ENCODE measurements around the gene DACT1.
"Not testable (repeated sequence)": the region's sequence is repeated elsewhere in the genome, so short reads cannot be mapped to it uniquely, and the experiment has no call there.

Gene DACT1, protein sequence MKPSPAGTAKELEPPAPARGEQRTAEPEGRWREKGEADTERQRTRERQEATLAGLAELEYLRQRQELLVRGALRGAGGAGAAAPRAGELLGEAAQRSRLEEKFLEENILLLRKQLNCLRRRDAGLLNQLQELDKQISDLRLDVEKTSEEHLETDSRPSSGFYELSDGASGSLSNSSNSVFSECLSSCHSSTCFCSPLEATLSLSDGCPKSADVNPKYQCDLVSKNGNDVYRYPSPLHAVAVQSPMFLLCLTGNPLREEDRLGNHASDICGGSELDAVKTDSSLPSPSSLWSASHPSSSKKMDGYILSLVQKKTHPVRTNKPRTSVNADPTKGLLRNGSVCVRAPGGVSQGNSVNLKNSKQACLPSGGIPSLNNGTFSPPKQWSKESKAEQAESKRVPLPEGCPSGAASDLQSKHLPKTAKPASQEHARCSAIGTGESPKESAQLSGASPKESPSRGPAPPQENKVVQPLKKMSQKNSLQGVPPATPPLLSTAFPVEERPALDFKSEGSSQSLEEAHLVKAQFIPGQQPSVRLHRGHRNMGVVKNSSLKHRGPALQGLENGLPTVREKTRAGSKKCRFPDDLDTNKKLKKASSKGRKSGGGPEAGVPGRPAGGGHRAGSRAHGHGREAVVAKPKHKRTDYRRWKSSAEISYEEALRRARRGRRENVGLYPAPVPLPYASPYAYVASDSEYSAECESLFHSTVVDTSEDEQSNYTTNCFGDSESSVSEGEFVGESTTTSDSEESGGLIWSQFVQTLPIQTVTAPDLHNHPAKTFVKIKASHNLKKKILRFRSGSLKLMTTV

DNA sequence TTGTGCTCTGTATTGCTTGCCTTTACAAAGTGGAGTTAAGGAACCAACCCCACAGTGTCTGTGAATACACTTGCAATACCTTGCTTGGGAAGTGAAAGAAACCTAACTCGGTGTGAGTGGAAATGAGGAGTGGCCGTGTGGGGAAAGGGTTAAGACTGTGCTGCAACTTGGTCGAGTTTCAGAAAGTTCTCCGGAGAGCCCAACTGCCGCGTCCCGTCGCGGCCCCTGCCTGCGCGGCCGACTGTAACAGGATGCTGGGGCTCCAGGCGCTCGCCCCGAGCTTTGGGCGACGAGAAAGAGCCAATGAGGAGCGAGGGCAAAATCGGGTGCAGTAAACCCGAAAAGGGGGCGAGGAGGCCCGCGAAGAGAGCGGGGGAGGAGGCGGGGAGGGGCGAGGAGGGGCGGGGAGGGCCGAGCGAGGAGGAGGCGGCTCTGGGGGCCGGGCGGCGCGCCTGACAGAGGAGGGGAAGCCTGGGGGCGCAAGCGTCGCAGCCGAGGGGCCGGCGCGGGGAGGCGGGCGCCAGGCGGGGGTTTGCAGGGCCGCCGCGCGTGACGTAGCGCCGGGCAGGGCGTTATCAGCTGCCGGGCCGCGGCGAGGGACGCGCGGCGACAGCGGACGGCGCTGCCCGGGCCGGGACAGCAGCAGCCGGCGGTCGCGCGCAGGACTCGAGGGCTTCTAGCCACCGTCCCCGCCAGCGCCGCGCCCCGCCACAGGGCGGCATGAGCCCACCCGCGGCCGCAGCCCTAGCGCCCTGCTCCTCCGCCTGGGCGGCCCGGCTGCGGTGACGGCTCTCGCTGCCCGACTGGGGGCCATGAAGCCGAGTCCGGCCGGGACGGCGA, at the start of gene DACT1:
Gene DACT1, plus strand, starts transcription at position 572 of the 840 bp plus-strand sequence. Its CDS starts 241 bp downstream, at position 813.
- peak; percentile 81 for DNase-seq (ENCODE audit: low spot score)

GRCh38 chr14:58588321-58588720, 49.4 kb upstream of the DACT1 start:
- not testable (repeated sequence) for DNase-seq (ENCODE audit: low spot score)

GRCh38 chr14:58593977-58594376, 43.8 kb upstream of the DACT1 start:
- no peak for DNase-seq (ENCODE audit: low spot score)

DNA sequence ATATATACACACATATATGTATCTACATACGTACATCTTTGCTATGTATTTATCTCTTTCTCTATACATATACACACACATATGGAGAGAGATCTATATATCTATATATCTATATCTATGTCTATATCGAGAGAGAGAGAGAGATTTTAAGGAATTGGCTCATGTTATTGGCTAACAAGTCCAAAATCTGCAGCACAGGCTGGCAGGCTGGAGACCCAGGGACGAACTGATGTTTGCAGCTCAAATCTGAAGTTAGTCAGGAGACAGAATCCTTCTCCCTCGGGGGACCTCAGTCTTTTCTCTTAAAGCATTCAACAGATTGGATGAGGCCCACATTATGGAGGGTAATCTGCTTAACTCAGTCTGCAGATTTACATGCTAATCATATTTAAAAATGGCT, 40.7 kb upstream of the DACT1 start:
- no peak for DNase-seq (ENCODE audit: low spot score)

GRCh38 chr14:58598028-58598803, 39.5 kb upstream of the DACT1 start:
- DNase-seq (ENCODE audit: low spot score): no peak

DNA sequence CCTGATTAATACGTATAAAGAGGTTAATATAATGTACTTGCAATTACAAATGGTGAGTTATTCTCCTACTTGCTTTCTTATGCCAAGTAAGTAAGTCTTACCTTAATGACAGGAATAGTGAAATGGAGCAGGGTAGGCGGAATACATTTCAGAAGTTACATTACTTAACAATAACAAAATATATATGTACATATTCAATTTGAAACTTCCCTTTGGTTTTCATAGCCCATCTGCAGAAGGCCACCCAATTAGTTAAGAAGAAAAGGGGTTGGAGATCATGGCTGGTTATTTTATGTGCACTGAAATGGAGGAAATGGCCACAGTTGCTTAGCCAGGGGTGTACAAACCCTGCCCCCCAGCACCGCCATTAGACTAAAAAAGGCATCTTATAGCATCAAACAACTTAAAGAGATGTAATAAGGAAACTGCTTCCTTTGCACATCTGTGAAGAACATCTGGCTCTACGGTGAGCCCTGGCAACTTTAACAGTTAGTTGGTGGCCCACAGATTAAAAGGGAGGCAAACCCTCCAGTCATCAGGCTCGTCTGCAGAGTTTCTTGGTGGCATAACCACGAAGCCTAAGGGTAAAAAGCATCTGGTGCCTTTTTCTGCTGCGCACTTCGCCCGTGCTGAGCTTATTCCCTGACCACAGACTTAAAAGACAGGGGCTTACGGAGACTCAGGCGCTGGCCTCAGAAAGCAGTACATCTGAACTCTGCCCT, 38.8 kb upstream of the DACT1 start:
- no peak for DNase-seq (ENCODE audit: low spot score)

- DNase-seq (ENCODE audit: low spot score): no peak
Measured at GRCh38 chr14:58599707-58600106, 38.1 kb upstream of the DACT1 start.

DNA sequence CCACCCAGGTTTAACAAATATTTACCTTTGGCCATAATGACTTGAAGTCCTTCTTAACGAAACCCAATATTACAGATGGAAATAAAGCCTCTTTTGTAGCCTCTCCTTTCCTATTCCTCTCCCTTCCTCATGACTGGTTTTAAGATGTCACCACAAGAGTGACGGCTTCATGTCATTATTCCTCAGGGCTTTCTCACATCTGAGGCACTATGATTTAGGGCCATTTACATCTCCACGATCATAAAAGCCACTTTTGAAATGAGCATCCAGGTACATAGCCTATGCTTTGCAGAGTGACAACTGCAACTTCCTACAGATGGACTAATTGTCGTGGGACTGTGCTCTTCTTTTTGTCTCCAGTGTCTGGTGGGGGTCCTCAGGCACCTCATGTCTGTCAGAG, 32.3 kb upstream of the DACT1 start:
- DNase-seq (ENCODE audit: low spot score): no peak

DNA sequence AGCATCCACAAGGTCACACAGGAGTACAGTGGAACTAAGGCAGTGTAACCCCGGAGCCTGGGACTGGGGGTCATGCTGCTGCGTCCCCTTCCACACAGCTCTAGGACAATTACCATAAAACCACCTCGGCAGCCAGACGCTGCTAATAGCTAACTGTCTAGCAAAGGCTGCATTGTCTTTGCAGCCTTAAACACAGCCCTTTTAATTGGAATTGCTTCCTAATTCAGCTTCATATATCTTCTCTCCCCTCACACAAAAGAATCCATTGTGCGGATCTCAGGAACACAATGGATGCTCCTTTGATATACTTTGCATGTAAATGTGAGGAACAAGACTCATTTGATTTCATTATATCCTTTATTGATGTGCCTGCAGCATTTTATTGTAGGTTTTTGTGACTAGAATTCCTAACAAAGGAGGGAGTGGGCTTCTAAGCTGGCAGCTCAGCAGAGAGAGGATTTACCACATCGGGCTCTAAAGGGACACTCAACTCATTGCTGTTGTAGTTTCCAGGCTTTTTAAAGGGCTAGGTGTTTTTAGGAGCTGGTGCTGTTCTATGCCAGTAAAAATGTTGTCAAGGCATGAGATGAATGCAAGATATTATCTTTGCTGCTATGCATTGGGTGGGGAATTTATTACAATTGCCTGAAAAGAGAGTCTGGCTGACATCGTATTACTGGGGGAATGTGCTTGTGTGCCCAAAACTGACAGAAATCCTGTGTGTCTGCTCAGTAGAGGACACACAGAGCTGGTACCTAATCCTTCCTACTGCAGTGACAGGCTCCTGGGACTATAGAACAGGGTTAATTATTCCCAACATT, 30.4 kb upstream of the DACT1 start:
- DNase-seq (ENCODE audit: low spot score): no peak

- no peak for DNase-seq (ENCODE audit: low spot score)
Measured at GRCh38 chr14:58607952-58608317, 29.8 kb upstream of the DACT1 start.

DNA sequence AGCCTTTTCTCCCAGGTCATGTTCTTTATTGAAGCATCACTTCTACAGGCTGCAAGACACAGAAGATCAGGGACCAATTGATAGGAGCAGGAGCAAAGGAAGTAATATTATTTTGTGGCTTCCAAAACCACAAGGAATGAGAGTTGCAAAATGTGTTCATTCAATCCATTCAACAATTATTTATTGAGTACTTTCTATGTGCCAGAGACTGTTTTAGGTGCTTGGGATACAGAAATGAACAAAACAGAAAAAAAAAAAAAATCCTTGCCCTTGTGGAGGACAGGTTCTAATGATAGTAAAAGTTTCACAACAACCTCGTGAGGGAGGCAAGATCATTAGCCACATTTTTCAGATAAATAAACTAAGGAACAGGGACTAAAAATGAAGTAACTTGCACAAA, 20.1 kb upstream of the DACT1 start:
- no peak for DNase-seq (ENCODE audit: low spot score)

- DNase-seq (ENCODE audit: low spot score): no peak
Measured at GRCh38 chr14:58620011-58620410, 17.8 kb upstream of the DACT1 start.

GRCh38 chr14:58625438-58625837, 12.3 kb upstream of the DACT1 start:
- no peak for DNase-seq (ENCODE audit: low spot score)

GRCh38 chr14:58626431-58626831, 11.3 kb upstream of the DACT1 start:
- no peak for DNase-seq (ENCODE audit: low spot score)

- DNase-seq (ENCODE audit: low spot score): no peak
Measured at GRCh38 chr14:58628406-58628805, 9.4 kb upstream of the DACT1 start.

DNA sequence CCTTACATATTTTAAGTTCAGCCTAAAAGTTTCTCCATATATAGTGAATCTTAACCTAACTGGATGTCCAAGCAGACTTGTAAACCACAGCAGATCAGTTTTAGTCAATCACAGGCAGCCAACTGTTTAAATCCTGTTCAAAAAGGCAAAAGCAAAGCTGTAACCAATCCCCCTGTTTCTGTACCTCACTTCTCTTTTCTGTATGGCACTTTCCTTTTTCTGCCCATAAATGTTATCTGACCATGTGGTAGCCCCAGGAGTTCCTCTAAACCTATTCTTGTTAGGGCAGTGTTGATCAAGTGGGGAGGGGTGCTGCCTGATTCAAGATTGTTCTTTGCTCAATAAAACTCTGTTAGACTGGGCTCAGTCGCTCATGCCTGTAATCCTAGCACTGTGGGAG, 8.5 kb upstream of the DACT1 start:
- no peak for DNase-seq (ENCODE audit: low spot score)

GRCh38 chr14:58631732-58632131, 6.0 kb upstream of the DACT1 start:
- no peak for DNase-seq (ENCODE audit: low spot score)

DNA sequence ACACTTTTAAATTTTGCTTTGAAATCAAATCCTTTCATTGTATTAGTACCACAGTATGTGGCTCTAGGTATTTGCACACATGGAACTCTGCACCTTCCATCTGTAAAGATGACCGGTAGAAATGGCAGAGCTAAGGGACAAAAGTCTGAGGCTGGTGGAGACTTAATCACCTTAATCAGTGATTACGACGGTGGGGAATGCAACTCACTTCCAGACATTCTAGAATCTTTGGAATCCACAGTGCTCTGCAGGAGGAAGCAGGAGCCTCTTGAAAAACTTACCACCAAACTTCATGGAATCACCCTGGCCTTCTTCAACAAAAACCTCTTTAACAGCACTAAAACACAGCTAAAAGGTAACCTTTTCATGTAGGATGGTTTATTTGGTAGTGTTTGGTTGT, 3.9 kb upstream of the DACT1 start:
- DNase-seq (ENCODE audit: low spot score): no peak

GRCh38 chr14:58634406-58635090, 3.2 kb upstream of the DACT1 start:
- DNase-seq (ENCODE audit: low spot score): no peak

All from Ammon's horn (tissue), 1 donor.